HG02852 (cell line): Measurements from ENCODE around the gene ARHGAP24.
"Not testable (repeated sequence)": the region's sequence is repeated elsewhere in the genome, so short reads cannot be mapped to it uniquely, and the experiment has no call there.

ENCODE experiments used
- ATAC-seq: cut with Tn5 transposase; IDR thresholded peaks from one replicate; pipeline ENCODE4 v1.9.1; 2021; ENCODE audit warnings: mild to moderate bottlenecking, moderate library complexity; ENCODE audit not compliant: unreplicated experiment

The ARHGAP24 gene

GRCh38 chr4:85836588-85837438 lies 361.9 kb downstream of the ARHGAP24 start:
- no peak for ATAC-seq

GRCh38 chr4:85837439-85837733 lies 362.4 kb downstream of the ARHGAP24 start:
- ATAC-seq = no peak

GRCh38 chr4:85839981-85840451 lies 365.1 kb downstream of the ARHGAP24 start:
- not testable (repeated sequence) for ATAC-seq

- no peak for ATAC-seq
Measured at GRCh38 chr4:85842540-85842939, 367.6 kb downstream of the ARHGAP24 start.

- not testable (repeated sequence) for ATAC-seq
Measured at GRCh38 chr4:85853740-85854139, 378.8 kb downstream of the ARHGAP24 start.

GRCh38 chr4:85854546-85854945 lies 379.6 kb downstream of the ARHGAP24 start:
- no peak for ATAC-seq

- no peak for ATAC-seq
Measured at GRCh38 chr4:85860066-85860740, 385.3 kb downstream of the ARHGAP24 start.

- ATAC-seq = no peak
Measured at GRCh38 chr4:85861064-85861765, 386.3 kb downstream of the ARHGAP24 start.

GRCh38 chr4:85862896-85863295 lies 387.9 kb downstream of the ARHGAP24 start:
- no peak for ATAC-seq

- no peak for ATAC-seq
Measured at GRCh38 chr4:85864259-85865205, 389.6 kb downstream of the ARHGAP24 start.

- no peak for ATAC-seq
Measured at GRCh38 chr4:85865256-85865655, 390.3 kb downstream of the ARHGAP24 start.

GRCh38 chr4:85866508-85866907 lies 391.6 kb downstream of the ARHGAP24 start:
- no peak for ATAC-seq

- no peak for ATAC-seq
Measured at GRCh38 chr4:85867271-85867670, 392.3 kb downstream of the ARHGAP24 start.

GRCh38 chr4:85869181-85869580 lies 394.2 kb downstream of the ARHGAP24 start:
- no peak for ATAC-seq

- ATAC-seq = no peak
Measured at GRCh38 chr4:85870298-85871083, 395.5 kb downstream of the ARHGAP24 start.

- no peak for ATAC-seq
Measured at GRCh38 chr4:85873566-85873965, 398.6 kb downstream of the ARHGAP24 start.

GRCh38 chr4:85879518-85879917 lies 404.6 kb downstream of the ARHGAP24 start:
- ATAC-seq = no peak

GRCh38 chr4:85883180-85883579 lies 408.2 kb downstream of the ARHGAP24 start:
- no peak for ATAC-seq

GRCh38 chr4:85884251-85884650 lies 409.3 kb downstream of the ARHGAP24 start:
- ATAC-seq = no peak

- ATAC-seq = no peak
Measured at GRCh38 chr4:85886665-85887064, 411.7 kb downstream of the ARHGAP24 start.
